ENCODE measurements around the gene CHRNB1.
"Not testable (repeated sequence)": the region's sequence is repeated elsewhere in the genome, so short reads cannot be mapped to it uniquely, and the experiment has no call there.

CHRNB1 gene

DNA sequence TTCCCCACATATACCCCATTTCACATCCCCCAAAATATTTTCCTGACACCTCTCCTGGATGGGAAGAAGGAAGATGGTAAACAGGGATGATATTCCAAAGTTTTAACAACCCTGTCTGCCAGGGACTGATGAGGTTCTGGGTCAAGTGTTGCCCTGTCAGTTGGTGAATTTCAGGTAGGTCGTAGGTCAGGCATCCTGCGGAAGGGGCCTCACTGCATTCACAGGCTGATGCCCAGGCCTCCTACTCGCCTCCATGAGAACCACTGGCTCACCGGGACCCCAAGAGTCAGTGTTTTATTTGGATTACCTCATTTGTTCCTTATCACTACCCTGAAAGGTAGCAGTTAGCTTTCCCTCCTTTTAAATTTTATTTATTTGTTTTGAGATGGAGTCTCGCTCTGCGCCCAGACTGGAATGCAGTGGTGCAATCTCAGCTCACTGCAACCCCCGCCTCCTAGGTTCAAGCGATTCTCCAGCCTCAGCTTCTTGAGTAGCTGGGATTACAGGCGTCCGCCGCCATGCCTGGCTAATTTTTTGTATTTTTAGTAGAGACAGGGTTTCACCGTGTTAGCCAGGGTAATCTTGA is 24.0 kb downstream of the CHRNB1 start:
- DNase-seq: no peak

DNA sequence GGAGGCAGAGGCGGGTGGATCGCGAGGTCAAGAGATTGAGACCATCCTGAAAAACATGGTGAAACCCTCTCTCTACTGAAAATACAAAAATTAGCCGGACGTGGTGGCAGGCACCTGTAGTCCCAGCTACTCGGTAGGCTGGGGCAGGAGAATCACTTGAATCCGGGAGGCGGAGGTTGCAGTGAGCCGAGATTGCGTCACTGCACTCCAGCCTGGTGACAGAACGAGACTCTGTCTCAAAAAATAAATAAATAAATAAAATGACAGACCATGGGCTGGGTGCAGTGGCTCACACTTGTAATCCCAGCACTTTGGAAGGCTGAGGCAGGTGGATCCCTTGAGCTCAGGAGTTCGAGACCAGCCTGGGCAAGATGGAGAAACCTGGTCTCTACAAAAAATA is 25.0 kb downstream of the CHRNB1 start:
- not testable (repeated sequence) for DNase-seq

DNA sequence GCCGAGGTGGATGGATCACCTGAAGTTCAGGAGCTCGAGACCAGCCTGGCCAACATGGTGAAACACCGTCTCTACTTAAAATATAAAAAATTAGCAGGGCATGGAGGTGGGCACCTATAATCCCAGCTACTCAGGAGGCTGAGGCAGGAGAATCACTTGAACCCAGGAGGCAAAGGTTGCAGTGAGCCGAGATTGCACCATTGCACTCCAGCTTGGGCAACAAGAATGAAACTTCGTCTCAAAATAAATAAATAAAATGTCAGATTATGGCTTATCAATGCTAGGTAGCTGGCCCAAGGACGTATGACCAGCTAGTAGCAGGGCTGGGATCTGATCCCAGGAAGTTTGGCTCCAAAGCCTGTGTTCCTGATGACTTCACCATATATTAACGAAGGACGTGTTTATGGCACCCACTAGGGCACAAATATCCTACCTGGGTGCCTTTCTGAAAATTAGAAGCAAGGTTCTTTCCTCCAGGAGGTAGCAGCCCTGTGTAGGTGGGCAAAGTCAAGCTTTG is 25.7 kb downstream of the CHRNB1 start:
- DNase-seq: not testable (repeated sequence)

DNA sequence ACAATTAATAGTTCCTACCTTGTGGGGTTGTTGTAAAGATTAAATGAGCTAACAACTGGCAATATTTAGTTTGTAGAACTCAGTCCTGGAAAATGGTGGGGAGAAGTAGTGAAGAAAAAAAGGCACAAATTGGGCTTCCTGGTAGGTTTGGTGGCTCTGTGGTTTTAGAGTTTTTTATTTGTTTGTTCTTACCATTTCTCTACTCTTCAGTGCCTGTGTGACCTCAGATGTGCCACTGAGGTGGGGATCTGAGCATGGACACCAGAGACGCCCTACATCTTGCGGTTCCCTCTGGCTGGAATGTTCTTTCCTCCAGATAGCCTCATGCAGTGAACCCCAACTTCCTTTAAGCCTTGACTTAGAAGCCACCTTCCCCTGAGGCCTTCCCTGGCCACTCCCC is 26.9 kb downstream of the CHRNB1 start:
- DNase-seq: no peak

DNA sequence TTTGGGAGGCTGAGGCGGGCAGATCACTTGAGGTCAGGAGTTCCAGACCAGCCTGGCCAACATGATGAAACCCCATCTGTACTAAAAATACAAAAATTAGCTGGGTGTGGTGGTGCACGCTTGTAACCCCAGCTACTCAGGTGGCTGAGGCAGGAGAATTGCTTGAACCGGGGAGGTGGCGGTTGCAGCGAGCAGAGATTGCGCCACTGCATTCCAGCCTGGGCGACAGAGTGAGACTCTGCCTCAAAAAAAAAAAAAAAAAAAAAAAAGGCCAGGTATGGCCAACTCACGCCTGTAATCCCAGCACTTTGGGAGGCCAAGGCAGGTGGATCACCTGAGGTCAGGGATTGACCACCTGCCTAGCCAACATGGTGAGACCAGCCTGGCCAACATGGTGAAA is 29.9 kb downstream of the CHRNB1 start:
- DNase-seq: not testable (repeated sequence)

DNA sequence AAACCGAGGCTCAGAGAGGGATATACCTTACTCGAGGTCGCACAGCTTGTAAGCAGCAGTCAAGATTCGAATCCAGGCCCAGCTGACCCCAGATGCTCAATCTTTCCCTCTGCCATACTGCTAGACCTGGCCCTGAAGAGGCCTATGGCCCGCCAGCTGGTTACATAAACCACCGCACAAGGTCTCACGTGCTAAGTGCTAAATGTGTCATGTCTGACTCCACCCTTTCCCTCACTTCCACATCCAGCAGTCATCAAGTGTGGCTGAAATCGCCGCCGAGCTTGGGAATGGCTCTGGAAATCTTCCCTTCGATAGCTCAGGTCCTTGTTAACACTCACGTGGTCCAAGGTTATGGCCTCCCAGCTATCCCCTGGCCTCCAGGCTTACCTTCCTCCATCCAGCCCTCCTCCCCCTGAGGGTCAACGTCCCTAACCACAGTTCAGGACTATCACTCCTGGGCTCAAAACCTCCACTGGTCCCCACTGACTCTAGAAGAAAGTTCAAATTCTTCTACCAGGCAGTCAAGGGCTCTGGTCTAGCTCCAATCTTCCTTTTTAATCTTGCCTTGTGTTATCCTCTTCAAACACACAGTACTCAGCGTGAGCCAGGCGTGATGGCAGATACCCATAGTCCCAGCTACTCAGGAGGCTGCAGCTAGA is 31.0 kb downstream of the CHRNB1 start:
- DNase-seq: no peak

DNA sequence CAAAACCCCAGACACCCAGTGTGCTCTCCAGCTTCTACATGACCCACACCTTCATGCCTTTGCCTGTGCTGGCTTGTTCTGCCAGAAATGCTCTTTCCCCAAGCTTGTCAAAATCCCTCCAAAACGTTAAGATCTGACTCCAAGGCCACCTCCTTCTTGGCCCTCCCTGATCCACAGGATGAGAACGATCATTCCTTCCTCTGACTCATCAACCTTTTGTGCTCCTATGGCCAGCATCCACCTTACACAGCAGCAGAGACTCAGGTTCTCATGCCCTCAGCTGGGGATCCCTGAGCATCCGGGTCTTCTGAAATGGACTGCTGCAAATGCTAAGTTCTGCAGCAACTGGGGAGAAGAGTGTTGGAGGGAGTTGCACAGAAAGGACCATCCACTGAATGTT is 31.6 kb downstream of the CHRNB1 start:
- DNase-seq: no peak

DNA sequence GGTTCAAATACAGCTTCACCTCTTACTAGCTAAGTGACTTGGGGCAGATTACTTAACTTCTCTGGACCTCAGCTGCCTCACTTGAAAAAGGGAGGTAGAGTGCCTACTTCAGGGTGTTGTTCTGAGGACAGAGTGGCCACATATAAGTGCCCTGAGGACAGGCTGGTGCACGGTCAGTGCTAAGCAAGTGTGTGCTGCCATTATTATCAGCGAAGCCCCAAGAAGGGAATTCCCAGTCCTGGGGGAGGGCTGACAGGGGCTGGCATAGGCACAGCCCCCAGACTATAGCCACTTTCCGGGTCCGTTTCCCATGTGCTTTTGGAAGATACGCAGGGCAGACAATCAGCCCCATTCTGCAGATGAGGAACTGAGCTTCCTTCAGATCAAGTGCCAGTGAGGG is 32.1 kb downstream of the CHRNB1 start:
- DNase-seq: no peak

DNA sequence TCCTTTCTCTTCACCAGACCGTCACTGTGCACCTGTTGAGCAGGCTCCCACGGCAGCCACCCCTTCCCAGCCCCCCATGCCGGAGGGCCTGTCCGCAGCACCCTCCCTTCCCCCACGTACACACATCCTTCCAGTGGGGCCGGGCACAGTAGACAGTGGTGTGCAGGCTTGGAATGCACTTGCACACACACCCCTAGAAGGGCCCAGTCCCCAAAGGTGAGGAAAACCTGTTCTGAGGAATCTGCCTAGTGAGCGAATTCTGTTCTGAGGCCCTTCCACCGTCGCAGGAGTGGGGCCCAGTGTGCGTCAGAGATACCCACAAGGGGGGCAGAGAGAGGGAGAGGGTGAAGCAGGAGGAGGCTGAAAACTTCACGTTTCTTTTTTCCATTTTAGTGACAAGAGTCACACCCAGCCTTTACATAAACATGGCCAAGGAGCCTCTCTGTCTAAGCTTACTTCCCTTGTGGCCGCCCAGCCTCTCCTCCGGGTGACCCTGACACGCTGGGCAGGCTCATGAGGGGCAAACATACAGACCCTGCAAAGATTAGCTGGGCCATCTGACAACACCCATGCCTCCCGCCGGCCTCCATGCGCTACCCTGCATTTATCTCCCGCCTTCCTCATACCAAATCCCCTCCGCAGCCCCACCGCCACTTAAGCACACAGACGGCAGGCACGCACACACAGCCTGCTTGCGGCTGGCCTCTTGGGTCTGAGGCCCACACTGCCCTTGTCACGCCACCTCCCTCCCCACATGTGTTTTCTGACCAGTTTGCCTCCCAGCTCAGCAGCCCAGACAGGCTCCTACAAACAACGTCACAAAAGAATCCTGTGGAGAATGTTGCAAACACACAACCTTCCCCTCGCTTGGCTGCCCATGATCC is 32.8 kb downstream of the CHRNB1 start:
- no peak for DNase-seq

DNA sequence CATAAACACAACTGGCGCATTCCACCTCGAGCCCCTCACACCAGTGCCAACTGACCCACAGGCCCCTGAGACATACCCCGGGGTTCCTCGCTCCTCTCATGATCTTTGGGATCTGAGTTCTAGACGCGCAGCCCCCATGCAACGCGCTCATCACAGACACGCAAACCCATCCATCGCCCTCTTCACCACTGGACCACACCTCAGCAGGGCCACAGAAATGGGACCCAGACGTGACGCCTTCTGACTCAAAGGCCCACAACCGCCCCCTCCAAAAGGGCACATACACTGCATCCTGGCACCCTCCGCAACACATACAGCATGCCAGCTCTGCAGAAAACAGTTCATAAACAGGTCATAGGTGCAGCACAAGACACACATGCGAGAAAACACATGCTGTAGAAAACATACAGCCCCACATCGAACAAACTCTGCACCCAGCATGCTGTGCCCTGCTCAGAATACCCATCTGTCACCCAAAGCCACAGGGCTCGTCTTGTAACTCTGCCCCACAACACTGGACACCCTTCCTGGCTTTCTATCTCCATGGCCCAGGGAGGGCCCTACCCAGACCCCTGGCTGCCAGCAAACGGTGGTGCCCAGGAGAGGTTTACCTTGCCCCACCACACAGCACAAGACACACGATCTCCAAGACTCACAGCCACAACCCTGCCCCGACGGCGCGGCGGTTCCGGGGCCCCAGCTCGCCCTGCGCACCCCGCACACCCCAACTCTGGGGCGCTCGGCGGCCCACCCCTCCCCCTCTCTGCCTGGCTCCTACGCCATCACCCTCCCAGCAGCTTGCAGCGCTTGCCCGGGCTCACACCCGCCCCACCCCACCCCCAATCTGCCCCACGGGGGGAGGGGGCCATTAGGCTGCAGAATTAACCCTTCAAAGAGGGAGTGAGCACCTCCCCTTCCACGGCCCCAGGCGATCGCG is 33.7 kb downstream of the CHRNB1 start:
- no peak for DNase-seq

DNA sequence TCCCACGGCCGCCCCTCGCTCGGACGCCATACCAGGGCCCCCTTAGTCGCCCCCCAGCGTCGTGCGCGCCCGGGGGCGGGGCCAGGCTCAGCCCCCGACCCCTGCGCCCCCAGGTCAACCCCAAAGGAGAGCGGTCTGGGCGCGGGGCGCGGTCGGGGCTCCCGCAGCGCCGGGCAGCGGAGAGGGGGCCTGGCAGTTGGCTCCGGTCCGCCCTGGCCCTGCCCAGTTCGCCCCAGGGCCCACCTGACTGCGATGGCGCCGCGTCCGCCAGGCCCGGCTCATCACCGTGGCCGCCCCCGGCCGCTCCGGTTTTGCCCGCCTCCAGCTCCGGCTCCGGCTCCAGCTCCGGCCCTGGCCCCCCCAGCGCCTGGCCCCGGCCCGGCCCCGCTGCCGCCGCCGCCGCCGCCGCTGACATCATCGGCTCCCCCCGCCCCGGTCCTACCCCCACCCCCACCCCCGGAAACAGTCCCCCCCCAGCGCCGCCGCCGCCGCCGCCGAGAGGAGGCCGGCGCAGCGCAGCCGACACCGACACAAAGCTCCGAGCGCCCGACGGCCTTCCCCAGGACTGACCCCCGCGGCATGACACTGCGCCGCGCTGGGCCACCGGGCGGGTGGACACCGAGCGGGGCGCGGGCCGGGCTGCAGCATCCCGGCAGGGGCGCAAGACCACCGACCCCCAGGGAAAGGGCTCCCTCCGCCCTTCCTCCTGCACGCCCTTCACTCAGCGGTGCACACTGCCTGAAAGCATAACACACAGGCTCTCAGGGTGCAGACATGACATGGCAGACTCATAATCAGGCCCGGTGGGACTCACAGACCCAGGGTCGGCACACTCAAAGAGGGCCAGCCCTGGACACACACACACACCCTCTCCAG is 34.6 kb downstream of the CHRNB1 start, which contains the start of gene ZBTB4:
Gene ZBTB4, minus strand, starts transcription at position 419 of the 876 bp plus-strand sequence. CDS start 12,830 bp downstream, outside the sequence.
- DNase-seq: peak; percentile 10 to 22

DNA sequence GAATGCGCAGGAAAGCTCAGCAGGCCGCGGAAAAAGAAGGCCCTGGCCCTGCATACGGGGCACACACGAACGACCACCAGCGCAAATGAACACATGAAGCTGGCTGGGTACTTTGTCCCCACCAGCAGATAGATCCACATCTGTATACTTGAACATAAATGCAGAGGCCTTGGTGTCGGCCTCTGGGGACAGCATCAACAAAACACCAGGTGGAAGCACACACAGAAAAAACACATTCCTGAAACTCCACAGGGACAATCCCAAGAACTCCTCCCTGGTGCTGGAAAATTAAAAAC is 35.2 kb downstream of the CHRNB1 start:
- DNase-seq: no peak

DNA sequence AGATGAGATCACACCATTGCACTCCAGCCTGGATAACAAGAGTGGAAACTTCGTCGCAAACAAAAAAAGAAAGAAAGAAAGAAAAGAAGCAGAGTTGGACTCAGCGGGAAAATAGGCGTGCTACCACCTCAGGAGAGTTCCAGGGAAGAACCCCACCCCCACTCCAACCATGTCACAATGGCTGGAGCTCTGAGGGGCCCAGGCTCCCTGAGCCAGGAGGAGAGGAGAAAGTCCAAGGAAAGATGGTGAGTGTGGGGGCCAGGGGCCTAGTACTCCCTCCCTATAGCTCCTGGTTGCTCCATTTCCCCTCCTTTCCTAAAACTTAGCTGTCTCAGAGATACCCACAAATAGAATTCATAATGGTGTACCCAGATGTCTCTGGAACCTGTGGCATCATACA is 36.4 kb downstream of the CHRNB1 start, which contains the start of gene SLC35G6:
Gene SLC35G6, plus strand, starts transcription at position 172 of the 400 bp plus-strand sequence. Its CDS starts 71 bp downstream, at position 243.
- not testable (repeated sequence) for DNase-seq

DNA sequence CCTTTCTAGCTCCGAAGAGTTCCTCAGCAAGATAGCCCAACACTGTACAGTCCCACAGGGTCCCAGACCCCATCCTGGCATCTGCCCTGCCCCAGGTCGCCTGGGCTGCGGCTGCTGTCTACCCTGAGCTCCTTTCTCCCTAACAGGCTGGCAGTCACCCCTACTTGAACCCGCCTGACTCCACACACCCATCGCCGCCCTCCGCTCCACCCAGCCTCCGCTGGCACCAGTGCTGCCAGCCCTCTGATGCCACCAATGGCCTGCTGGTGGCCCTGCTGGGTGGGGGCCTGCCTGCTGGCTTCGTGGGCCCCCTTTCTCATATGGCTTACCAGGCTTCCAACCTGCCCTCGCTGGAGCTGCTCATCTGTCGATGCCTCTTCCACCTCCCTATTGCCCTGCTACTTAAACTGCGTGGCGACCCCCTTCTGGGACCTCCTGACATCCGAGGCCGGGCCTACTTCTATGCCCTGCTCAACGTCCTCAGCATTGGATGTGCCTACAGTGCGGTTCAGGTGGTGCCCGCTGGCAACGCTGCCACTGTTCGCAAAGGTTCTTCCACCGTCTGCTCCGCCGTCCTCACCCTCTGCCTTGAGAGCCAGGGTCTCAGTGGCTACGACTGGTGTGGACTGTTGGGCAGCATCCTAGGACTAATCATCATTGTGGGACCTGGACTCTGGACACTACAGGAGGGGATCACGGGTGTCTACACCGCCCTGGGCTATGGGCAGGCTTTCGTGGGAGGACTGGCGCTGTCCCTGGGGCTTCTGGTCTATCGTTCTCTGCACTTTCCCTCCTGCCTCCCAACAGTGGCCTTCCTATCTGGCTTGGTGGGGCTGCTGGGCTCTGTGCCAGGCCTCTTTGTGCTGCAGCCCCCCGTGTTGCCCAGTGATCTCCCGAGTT is 37.2 kb downstream of the CHRNB1 start:
- DNase-seq: not testable (repeated sequence)

DNA sequence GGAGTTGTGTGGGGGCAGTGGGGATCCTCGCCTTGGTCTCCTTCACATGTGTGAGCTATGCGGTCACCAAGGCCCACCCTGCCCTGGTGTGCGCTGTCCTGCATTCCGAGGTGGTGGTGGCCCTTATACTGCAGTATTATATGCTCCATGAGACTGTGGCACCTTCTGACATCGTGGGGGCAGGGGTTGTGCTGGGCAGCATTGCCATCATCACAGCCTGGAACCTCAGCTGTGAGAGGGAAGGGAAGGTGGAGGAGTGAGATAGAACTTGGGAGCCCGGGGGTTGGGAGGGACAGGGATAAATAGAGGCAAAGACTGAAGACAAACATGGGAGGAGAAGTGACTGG is 37.9 kb downstream of the CHRNB1 start:
- DNase-seq: not testable (repeated sequence)

DNA sequence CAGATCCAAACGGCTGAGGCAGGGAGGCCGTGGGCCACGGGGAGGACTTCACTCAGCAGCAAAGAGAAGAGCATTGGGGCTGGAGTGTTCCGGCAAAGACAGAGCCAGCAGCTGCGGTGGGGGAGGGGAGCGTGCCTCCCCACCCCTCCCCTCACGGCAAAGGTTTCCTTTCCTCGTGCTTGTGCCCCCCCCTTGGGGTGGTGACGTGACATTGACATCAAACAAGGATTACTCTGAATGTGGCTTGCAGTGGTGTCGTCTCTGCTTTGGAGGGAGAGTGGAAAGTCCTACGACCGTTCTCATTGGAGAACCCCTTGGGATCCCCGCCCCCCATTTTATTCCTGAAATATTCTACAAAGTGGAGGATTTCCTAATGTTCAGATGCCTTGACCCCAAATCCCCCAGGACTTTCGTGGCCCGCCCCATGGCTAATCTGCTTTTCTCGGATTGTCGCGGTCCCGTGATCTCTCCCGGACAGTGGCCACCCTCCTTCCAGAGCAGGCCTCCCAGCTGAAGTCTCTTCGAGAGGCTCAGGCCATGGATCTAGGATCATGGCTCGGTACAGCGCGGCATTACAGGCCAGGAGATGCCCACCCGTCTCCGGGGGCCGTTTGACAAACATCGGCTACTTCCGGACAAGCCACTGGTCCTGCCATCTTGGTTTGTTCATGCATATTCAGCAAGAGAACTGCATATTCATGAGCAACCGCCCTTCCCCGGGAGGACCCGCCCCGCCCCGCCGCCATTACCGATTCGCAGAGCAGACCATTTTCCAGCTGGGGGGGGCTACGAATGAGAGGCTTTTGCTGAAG is 38.6 kb downstream of the CHRNB1 start:
- DNase-seq: peak; percentile 82 to 84

DNA sequence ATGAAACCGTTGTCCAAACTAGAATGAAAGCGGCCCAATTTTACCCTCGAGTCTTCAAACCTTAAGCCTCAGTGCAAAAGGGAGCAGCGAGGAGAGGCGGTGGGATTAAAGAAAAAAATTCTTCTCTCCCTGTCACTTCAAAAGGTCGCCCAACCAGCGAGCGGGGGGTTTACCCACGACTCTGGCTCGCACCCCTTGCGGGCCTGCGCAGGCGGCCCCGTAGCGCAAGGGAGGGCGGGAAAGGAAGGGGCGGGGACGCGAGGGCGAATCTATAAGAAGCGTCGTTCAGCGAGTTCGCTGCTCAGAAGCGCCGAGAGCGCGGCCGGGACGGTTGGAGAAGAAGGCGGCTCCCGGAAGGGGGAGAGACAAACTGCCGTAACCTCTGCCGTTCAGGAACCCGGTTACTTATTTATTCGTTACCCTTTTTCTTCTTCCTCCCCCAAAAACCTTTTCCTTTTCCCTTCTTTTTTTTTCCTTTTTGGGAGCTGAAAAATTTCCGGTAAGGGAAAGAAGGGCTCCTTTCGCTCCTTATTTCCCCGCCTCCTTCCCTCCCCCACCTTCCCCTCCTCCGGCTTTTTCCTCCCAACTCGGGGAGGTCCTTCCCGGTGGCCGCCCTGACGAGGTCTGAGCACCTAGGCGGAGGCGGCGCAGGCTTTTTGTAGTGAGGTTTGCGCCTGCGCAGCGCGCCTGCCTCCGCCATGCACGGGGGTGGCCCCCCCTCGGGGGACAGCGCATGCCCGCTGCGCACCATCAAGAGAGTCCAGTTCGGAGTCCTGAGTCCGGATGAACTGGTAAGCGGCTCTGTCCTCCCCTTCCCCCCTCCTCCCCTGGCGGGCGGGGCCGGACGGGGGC is 39.4 kb downstream of the CHRNB1 start, which contains the start of gene POLR2A:
Gene POLR2A, plus strand, starts transcription at position 300 of the 852 bp plus-strand sequence.
- DNase-seq: peak; percentile 89 to 90

DNA sequence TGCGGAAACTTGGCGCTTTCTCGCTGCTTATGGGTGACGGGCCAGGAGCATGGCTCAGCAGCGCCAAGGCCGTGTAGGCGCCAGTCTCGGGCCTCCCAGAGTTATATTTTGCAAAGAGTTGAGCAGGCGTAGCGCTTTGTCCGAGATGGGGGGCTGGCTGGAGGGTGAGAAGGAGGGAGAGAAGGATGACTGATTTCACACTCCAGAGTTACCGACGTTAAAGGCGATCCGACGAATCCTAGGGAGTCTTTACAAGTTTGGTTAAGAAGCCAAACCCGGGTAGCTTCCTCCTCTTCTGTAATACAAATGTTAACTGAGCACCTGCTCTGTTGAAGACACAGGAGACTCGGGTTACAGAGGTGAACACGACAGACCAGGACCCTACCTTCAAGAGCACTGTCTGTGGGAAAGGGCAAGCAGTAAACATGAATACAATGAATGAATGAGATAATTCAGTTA is 40.1 kb downstream of the CHRNB1 start:
- no peak for DNase-seq

Data from NCI-H2081 (cell line).